SK-N-SH treated with all-trans-retinoic acid at 6 μM for 48 hours (cell line): ENCODE data around the gene MBNL3.

Experiments used
- TCF4 ChIP-seq: fragments of 250-450 bp; sonication (Bioruptor Pico); IDR thresholded peaks from 2 replicates; pipeline ENCODE4 v1.8.0; 2021; ENCODE audit warnings: mild to moderate bottlenecking, moderate library complexity, borderline replicate concordance
- TF ChIP-seq, protein P1 (sequence below): fragments of 250-450 bp; sonication (Bioruptor Pico); IDR thresholded peaks from 2 replicates; pipeline ENCODE4 v1.8.0; 2020; ENCODE audit warnings: mild to moderate bottlenecking, moderate library complexity, borderline replicate concordance

DNA sequence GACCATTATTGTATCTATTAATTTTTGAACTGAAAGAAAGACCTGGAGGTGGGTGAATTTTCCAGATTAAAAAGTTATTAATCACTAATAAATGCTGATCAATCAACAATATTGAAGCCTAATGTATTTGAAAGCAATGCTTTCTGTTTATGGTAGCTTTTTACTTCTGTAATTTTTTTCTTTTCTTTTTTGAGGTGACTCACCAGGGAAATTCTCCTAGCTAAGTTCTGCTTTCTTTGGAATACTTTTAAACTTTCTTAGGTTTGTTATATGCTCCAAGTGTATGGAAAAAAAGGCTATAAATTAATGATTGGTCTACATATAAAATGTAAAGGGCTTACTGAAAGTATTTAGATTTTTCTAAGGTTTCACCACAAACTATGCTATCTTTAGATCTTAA lies 94.2 kb downstream of the MBNL3 start:
- TF ChIP-seq, protein P1, sequence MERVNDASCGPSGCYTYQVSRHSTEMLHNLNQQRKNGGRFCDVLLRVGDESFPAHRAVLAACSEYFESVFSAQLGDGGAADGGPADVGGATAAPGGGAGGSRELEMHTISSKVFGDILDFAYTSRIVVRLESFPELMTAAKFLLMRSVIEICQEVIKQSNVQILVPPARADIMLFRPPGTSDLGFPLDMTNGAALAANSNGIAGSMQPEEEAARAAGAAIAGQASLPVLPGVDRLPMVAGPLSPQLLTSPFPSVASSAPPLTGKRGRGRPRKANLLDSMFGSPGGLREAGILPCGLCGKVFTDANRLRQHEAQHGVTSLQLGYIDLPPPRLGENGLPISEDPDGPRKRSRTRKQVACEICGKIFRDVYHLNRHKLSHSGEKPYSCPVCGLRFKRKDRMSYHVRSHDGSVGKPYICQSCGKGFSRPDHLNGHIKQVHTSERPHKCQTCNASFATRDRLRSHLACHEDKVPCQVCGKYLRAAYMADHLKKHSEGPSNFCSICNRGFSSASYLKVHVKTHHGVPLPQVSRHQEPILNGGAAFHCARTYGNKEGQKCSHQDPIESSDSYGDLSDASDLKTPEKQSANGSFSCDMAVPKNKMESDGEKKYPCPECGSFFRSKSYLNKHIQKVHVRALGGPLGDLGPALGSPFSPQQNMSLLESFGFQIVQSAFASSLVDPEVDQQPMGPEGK (CRISPR knock-in tag) = no peak
- TF ChIP-seq TCF4 = no peak
